Bronchial epithelial cell (primary cell): ENCODE data around the gene ACTL10. TPM values are rescaled to one million over a fixed set of nuclear protein-coding genes. Genes with fewer than 3 reads are reported as not detected.

Experiments
- DNase-seq: peaks from one replicate; pipeline ENCODE4 v3.0.0-alpha.2; 2010; ENCODE audit warnings: low read depth
- FAIRE-seq: peaks from 2 replicates; lab custom pipeline; 2011; peaks lifted over from hg19 to GRCh38; lab: Jason Lieb, UNC
- H3K27me3 ChIP-seq: 2 replicates; pipeline ENCODE4 v1.5.1; 2011; ENCODE audit warnings: low read length; ENCODE audit not compliant: control insufficient read depth, insufficient read depth
- H3K36me3 ChIP-seq: 2 replicates; pipeline ENCODE4 v1.5.1; 2011; ENCODE audit warnings: low read length; ENCODE audit not compliant: control insufficient read depth, insufficient read depth
- H3K4me3 ChIP-seq: 2 replicates; pipeline ENCODE4 v1.5.1; 2011; ENCODE audit warnings: mild to moderate bottlenecking, low read depth, low read length, control low read depth
- CTCF ChIP-seq: IDR thresholded peaks from 2 replicates; pipeline ENCODE4 v1.5.1; 2011; ENCODE audit warnings: mild to moderate bottlenecking, moderate library complexity, low read length, control low read depth, inconsistent platforms; ENCODE audit not compliant: insufficient read depth, severe bottlenecking
- total RNA-seq: library from RNA; depleted of rRNA; stranded (reverse); fragments of >200 nt; gene quantifications from 2 replicates; pipeline ENCODE4 v1.2.1, GENCODE V29; 2014

ACTL10 gene
- total RNA-seq, 1 donor from 2014 or later: 1.6 TPM

GRCh38 chr20:33673114-33673409, 6.3 kb downstream of the ACTL10 start:
- no peak for TF ChIP-seq CTCF
- FAIRE-seq (no peak), DNase-seq (no peak)
- no peak overlapping the region for H3K4me3 ChIP-seq
- no peaks in the 10 kb centered on the region for H3K27me3 ChIP-seq
- no peaks in the 10 kb centered on the region for H3K36me3 ChIP-seq

GRCh38 chr20:33673410-33674293, 6.9 kb downstream of the ACTL10 start:
- FAIRE-seq: no peak

GRCh38 chr20:33674294-33675135, 7.8 kb downstream of the ACTL10 start, which contains the start of gene NECAB3:
Gene NECAB3 (minus strand): TSS chr20:33674428. CDS start chr20:33674352, 76 bp downstream.
- no peak for FAIRE-seq
- DNase-seq: peak; percentile 34
- TF ChIP-seq CTCF: no peak

More at GRCh38 chr20:33673410-33674293, 6.9 kb downstream of the ACTL10 start:
- Histone ChIP-seq H3K36me3 (no peaks in the 10 kb centered on the region), H3K27me3 (no peaks in the 10 kb centered on the region), H3K4me3 (peak overlapping the region; percentile 52)
- no peak for DNase-seq
- no peak for TF ChIP-seq CTCF

GRCh38 chr20:33675136-33675959, 8.6 kb downstream of the ACTL10 start:
- FAIRE-seq: no peak
- no peak for TF ChIP-seq CTCF
- Histone ChIP-seq H3K27me3 (no peaks in the 10 kb centered on the region), H3K4me3 (peak overlapping the region; percentile 52), H3K36me3 (no peaks in the 10 kb centered on the region)
- no peak for DNase-seq

More at GRCh38 chr20:33674294-33675135, 7.8 kb downstream of the ACTL10 start, which contains the start of gene NECAB3:
- no peaks in the 10 kb centered on the region for H3K27me3 ChIP-seq
- no peaks in the 10 kb centered on the region for H3K36me3 ChIP-seq
- H3K4me3 ChIP-seq: peak within 1 kb of the TSS; percentile 52

GRCh38 chr20:33676121-33676520, 9.4 kb downstream of the ACTL10 start:
- DNase-seq (no peak), FAIRE-seq (no peak)
- no peak for TF ChIP-seq CTCF
- Histone ChIP-seq H3K4me3 (no peak overlapping the region), H3K36me3 (no peaks in the 10 kb centered on the region), H3K27me3 (no peaks in the 10 kb centered on the region)
